Measurements from ENCODE around the gene DSG2.
"Not testable (repeated sequence)": the region's sequence is repeated elsewhere in the genome, so short reads cannot be mapped to it uniquely, and the experiment has no call there.

DSG2 gene

DNA sequence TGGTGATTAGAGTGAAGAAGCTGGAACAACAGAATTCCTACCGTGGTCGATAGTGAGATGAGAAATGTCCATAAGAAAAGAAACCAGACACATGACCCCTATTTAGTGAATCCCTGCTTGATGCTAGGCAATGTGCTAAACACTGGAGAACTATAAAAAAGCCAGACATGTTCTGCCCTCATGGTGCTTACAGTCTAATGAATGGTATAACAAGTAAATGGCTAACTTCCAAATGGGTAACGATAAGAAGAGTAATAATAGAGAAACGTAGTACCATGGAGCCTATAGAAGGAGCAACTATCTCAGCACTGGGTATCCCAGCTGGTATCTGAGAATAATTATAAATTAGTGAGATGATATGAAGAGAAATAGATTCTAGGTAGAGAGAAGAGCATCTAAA, 5.0 kb downstream of the DSG2 start:
- DNase-seq = no peak

- no peak for DNase-seq
Measured at GRCh38 chr18:31504455-31505147, 6.6 kb downstream of the DSG2 start.

- no peak for DNase-seq
Measured at GRCh38 chr18:31505156-31505555, 7.2 kb downstream of the DSG2 start.

DNA sequence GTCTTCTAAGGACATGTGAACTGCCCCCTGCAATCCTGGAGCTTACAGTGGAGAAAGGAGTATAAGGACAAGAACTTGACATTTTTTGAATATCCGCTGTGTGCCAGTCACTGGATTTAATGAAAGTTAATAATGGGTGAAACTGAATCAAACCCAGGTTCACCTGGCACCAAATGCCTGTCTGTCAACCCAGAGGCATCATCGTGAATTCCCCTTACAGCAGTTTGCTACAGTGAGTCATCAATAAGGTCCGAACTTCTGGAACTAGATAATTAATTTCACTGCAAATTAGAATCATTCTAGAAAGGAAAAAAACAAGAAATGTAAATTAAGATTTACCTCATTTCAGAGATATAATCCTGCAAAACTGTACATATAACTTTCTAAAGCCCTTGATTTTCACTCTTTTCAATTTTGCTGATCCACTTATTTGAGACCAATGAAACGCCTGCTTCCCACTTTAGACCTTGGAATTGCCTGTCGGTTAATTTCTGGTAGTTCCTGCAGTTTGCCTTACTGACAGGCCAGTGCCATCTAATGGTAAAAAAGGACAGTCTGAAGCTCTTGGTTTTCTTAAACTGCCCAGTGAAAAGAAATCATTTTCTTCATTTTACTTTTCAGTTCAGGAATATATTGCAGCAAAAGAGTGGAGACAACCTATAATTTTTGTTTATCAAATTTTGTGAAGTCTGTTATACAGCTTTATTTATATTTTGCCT, 8.2 kb downstream of the DSG2 start:
- no peak for DNase-seq

GRCh38 chr18:31507124-31507523, 9.1 kb downstream of the DSG2 start:
- DNase-seq = not testable (repeated sequence)

DNA sequence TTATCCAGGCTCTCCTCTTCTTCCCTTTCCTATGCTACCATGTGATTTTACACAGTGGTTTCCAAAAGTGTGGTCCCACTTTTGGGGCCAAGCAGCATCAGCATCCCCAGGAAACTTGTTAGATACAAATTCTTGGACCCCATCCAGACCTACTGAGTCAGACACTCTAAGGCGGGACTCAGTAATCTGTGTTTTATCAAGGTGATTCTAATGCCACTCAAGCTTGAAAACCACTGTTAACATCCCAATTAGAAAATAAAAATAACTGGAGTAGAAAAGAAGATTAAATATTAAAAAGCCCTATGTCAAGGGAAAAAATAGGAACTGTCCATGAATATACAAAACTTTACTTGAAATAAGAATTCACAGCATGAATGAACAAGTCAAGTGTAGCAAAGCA, 10.8 kb downstream of the DSG2 start:
- no peak for DNase-seq

- DNase-seq = no peak
Measured at GRCh38 chr18:31509571-31509970, 11.6 kb downstream of the DSG2 start.

DNA sequence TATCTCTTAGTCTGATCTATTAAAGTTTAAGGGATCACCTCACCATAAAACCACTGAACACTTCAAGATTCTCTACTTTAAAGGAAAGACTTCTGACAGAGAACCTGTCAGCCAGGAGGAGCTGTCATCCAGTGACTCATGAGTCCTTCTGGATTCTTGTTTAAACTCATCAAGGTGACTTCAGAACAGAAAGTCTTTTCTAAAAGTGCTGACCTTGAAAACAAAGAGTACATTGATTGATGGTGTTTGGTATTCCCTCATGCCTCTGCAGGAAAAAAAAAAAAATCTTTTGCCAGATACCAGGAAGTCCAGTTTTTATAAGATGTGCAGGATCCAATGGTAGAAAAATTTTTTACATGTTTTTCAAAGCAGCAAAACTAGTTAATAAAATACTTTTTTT, 12.3 kb downstream of the DSG2 start:
- DNase-seq = no peak

GRCh38 chr18:31511098-31511497, 13.1 kb downstream of the DSG2 start:
- no peak for DNase-seq

DNA sequence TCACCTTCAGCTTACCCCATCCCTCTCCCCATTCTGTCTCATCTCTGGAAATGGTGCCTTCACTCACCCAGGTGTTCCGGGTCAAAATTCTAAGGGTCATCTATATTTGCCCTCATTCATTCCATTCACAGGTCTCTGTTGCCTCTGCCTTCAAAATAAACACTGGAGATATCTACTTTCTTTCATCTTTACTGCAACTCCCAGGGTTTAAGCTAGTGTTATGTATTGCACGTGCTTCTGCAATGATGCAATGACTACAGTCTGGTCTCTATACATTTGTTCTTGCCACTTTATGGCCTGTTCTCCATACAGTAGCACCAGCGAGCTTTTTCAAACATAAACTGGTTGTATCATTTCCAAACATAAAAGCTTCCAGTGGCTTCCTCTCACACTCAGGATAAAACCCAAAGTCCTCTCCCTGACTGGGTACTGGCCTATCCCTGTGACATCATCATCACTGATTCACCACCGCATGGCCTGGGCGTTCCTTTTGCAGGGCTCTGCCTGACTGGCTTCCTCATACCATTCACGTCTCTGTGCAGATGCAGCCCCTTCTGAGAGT, 14.3 kb downstream of the DSG2 start:
- no peak for DNase-seq

- DNase-seq = no peak
Measured at GRCh38 chr18:31513189-31513935, 15.4 kb downstream of the DSG2 start.

DNA sequence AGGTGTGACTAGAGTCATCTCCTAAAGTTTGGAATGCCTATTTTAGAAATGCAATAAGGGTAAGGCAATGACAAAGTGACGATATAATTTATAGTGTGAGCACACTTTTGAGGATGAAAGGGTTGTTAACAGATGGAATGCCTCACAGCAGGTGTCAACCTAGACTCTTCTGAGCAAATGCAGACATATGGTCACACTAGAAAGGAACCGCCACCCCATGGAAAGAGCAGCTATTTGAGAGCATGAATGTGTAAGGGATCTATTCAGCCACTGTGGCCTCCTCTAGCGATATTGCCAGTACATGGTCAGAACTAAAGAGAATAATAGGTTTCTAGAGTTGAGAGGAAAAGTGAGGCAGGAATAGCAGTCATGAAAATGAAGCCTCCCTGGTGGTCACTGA, 18.5 kb downstream of the DSG2 start:
- DNase-seq = no peak

DNA sequence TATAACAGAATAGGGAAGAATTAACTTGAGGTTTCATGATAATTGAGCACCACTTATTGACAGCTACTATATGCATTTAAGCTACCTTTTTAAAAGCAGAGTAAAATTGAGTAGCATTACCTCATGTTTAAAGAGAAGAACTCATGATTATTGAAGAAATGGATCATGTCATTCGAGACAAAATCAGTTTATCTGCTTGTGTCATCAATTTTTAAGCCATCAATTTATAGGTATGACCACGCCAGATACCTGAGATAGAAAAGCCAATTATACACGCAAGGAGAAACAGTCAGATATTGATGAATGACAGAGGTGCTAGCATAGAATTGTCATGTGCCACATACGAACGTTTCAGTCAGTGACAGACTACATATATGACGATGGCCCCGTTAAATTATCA, 28.4 kb downstream of the DSG2 start:
- DNase-seq = no peak

DNA sequence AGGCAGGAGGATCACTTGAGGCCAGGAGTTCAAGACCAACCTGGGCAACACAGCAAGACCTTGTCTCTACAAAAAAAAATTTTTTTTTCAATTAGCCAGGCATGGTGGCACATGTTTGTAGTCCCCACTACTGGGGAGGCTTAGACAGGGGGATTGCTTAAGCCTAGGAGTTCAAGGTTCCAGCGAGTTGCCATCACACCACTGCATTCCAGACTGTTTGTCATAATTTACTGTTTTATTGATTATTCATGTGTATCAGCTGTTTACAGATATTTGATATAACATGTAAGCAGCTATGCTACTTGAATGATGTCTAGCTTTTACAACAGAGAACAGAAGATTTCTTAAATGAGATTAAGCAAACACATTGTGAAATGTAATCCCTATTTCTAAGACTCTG, 35.3 kb downstream of the DSG2 start:
- no peak for DNase-seq

DNA sequence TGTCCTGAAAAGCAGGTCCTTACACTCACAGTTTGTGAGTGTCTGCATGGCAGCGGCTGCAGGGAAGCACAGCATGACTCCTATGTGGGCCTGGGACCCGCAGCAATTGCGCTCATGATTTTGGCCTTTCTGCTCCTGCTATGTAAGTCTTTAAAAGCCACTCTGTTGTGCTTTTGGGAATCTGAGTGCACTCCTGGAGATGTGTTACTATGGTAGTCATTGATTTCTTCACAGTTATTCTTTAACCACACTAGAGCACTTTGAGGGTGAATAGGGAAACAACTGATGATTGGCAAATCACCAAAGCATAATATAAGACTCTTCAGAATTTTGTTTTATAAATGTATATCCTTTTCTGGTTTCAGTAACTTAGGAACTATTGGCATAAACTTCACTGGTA, 40.9 kb downstream of the DSG2 start:
- no peak for DNase-seq

- DNase-seq = no peak
Measured at GRCh38 chr18:31546476-31546875, 48.5 kb downstream of the DSG2 start.

DNA sequence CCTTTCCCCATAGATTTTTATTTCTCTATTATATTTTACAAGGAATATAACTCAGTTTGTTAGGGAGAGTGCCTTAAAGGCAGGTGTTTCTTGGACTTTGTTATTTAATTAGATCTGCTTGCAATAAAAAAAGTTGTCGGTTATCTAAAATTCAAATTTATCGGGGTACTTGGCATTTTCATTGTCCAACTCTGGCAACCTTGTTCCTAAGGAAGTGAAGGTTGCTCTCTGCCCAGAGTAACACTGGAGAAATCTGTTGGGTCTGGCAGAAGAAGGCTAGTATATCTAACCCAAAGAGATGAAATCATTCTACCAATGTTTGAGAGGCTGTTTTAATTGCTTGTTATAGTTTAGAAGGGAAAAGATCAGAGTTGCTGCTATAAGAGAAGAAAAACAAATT, 50.9 kb downstream of the DSG2 start:
- DNase-seq = no peak

DNA sequence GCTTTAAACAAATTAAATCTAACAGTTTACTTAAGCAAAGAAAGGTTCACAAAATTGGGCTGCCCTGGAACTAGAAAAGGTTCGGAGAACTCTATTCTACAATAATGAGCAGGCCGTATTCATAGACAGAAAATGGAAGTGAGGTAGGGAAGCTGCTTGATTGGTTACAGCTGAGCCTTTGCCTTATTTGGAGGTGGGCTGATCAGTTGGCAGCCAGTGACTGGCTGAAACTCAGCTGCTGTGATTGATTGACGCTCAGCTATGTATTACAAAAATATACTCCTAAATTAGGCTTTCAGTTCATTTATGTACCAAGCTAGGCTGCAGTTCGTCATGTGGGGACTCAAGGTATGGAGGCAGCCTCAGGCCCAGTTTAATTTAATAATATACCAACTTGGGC, 51.4 kb downstream of the DSG2 start:
- DNase-seq = no peak

DNA sequence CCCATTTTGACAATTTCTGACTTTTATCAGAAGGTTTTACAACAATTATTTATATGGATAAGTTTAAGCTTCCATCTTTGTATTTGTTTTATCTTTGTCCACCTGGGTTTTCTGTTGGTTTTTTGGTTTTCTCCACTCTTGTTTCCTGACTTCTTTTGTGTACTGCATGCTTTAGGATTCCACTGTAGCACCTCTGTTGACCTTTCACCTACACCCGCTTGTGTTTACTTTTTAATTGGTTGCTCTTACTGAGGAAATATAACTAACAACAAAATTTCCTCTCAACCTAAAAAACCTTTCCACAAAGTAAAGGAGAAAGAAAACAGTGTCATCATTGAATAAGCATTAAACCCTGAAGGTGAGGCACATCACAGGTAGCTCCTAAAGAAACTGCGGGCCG, 53.9 kb downstream of the DSG2 start:
- no peak for DNase-seq

- DNase-seq = no peak
Measured at GRCh38 chr18:31553800-31554199, 55.8 kb downstream of the DSG2 start.

DNA sequence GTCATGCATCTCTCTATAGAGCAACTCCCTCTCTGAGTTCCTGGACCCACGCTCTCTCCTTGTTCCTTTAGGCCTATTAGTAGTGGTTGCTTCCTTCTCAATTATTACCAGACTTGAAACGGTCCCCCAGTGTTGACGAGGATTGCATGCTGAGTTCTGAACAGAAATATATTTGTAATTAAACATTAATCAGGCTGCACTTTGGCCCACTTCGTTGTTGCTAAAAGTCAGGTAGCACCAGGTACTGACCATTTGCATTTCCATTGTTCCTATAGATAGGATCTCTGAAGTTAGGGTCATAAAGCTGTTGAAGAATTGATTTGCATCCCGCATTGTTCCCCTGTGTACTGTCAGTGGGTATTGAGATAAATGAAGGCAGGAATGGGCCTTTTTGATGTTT, 56.8 kb downstream of the DSG2 start:
- no peak for DNase-seq

- no peak for DNase-seq
Measured at GRCh38 chr18:31555971-31556747, 58.2 kb downstream of the DSG2 start.

DNA sequence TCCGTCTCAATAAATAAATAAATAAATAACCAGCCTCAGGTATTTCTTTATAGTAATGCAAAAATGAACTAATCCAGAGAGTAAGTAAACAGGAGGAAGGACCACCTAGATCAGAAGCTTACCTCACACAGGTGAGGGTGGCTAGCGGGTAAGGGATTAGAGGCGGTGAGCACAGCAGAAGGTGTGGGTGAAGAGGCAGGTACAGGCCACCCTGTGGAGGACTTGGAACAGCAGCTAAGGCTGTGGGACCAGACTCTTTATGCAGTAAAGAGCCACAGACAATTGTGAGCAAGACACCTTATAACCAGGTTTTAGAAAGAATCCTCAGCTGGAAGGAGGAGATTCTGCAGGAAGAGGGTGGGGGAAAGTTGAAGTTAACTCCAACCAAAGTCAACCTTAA, 59.5 kb downstream of the DSG2 start:
- DNase-seq = no peak

All from cortex of kidney (tissue), 1 donor.